ENCODE results near the gene VMO1. TPM values are rescaled to one million over a fixed set of nuclear protein-coding genes. Genes with fewer than 3 reads are reported as not detected.

VMO1 gene
- polyA plus RNA-seq, 1 donor (not counting 4 experiments of a cell fraction or from before 2014, with no cell fraction given), result 0.14 TPM

GRCh38 chr17:4751932-4752331, 34.2 kb downstream of the VMO1 start:
- Histone ChIP-seq H3K27me3 (ENCODE audit: control insufficient read depth, extremely low read depth, insufficient read depth, low read length) (peaks cover 2% of the 10 kb centered on the region), H2AFZ (ENCODE audit: control insufficient read depth, low read length) (no peak overlapping the region), H3K9me1 (ENCODE audit: control insufficient read depth, extremely low read depth, insufficient read depth, low read length) (no peaks in the 10 kb centered on the region), H3K4me3 (ENCODE audit: control insufficient read depth in 2 of 3, extremely low read depth in 1 of 3, insufficient read depth in 2 of 3, low read depth in 1 of 3, low read length in 3 of 3) (no peak overlapping the region), H3K79me2 (ENCODE audit: control insufficient read depth, insufficient read depth, low read length) (no peaks in the 10 kb centered on the region), H3K9ac (ENCODE audit: control insufficient read depth, extremely low read depth, insufficient read depth, low read length) (no peak overlapping the region), H3K4me1 (ENCODE audit: control insufficient read depth, extremely low read depth, insufficient read depth, low read length) (no peaks in the 10 kb centered on the region), H3K4me2 (ENCODE audit: control insufficient read depth, extremely low read depth, insufficient read depth, low read depth, low read length) (no peak overlapping the region), H3K36me3 (ENCODE audit: control insufficient read depth in 2 of 2, extremely low read depth in 1 of 2, insufficient read depth in 2 of 2, low read length in 2 of 2) (no peaks in the 10 kb centered on the region), H3K9me3 (ENCODE audit: control insufficient read depth, low read depth, low read length) (no peaks in the 10 kb centered on the region), H4K20me1 (ENCODE audit: control insufficient read depth, extremely low read depth, insufficient read depth, low read length) (no peaks in the 10 kb centered on the region), H3K27ac (ENCODE audit: control insufficient read depth, insufficient read depth, low read length) (no peak overlapping the region)
- DNase-seq (ENCODE audit: low read depth, low spot score), result no peak
- TF ChIP-seq EZH2 (IDR thresholded peaks at IDR 0.05; ENCODE audit: low read length) (no peak), CTCF (optimal IDR thresholded peaks at IDR 0.05 in 1 of 3, IDR thresholded peaks at IDR 0.05 in 1 of 3, conservative IDR thresholded peaks at IDR 0.05 in 1 of 3; ENCODE audit: extremely low read depth in 1 of 3, insufficient read depth in 2 of 3, low read length in 3 of 3) (no peak)
- dilution Hi-C loops (cut with MboI; ENCODE audit: extremely low pct_ligation_motif_present, low sequenced_read_pairs), result no loop called here
- no peak for FAIRE-seq

GRCh38 chr17:4750606-4751005, 35.6 kb downstream of the VMO1 start:
- no peak overlapping the region for H3K4me3 ChIP-seq (ENCODE audit: control insufficient read depth in 2 of 3, extremely low read depth in 1 of 3, insufficient read depth in 2 of 3, low read depth in 1 of 3, low read length in 3 of 3)
- no peaks in the 10 kb centered on the region for H3K9me1 ChIP-seq (ENCODE audit: control insufficient read depth, extremely low read depth, insufficient read depth, low read length)
- H4K20me1 ChIP-seq (ENCODE audit: control insufficient read depth, extremely low read depth, insufficient read depth, low read length), result no peaks in the 10 kb centered on the region
- no peaks in the 10 kb centered on the region for H3K9me3 ChIP-seq (ENCODE audit: control insufficient read depth, low read depth, low read length)
- TF ChIP-seq CTCF (optimal IDR thresholded peaks at IDR 0.05 in 1 of 3, IDR thresholded peaks at IDR 0.05 in 1 of 3, conservative IDR thresholded peaks at IDR 0.05 in 1 of 3; ENCODE audit: extremely low read depth in 1 of 3, insufficient read depth in 2 of 3, low read length in 3 of 3), result no peak
- TF ChIP-seq EZH2 (IDR thresholded peaks at IDR 0.05; ENCODE audit: low read length), result no peak
- no peak for FAIRE-seq
- no peaks in the 10 kb centered on the region for H3K79me2 ChIP-seq (ENCODE audit: control insufficient read depth, insufficient read depth, low read length)
- DNase-seq (ENCODE audit: low read depth, low spot score), result no peak
- no peak overlapping the region for H3K9ac ChIP-seq (ENCODE audit: control insufficient read depth, extremely low read depth, insufficient read depth, low read length)
- H3K36me3 ChIP-seq (ENCODE audit: control insufficient read depth in 2 of 2, extremely low read depth in 1 of 2, insufficient read depth in 2 of 2, low read length in 2 of 2), result no peaks in the 10 kb centered on the region
- H3K4me2 ChIP-seq (ENCODE audit: control insufficient read depth, extremely low read depth, insufficient read depth, low read depth, low read length), result no peak overlapping the region
- no peaks in the 10 kb centered on the region for H3K4me1 ChIP-seq (ENCODE audit: control insufficient read depth, extremely low read depth, insufficient read depth, low read length)
- no peak overlapping the region for H3K27ac ChIP-seq (ENCODE audit: control insufficient read depth, insufficient read depth, low read length)
- peaks cover 2% of the 10 kb centered on the region for H3K27me3 ChIP-seq (ENCODE audit: control insufficient read depth, extremely low read depth, insufficient read depth, low read length)
- dilution Hi-C loops (cut with MboI; ENCODE audit: extremely low pct_ligation_motif_present, low sequenced_read_pairs), result no loop called here
- no peak overlapping the region for H2AFZ ChIP-seq (ENCODE audit: control insufficient read depth, low read length)

Measured in keratinocyte (primary cell).